HG03442 (cell line): Measurements from ENCODE around the gene ZC3H12C.
"Not testable (repeated sequence)": the region's sequence is repeated elsewhere in the genome, so short reads cannot be mapped to it uniquely, and the experiment has no call there.

Source experiments
- ATAC-seq: cut with Tn5 transposase; IDR thresholded peaks from one replicate; pipeline ENCODE4 v1.9.1; 2021; ENCODE audit warnings: mild to moderate bottlenecking, moderate library complexity; ENCODE audit not compliant: unreplicated experiment

The ZC3H12C gene

DNA sequence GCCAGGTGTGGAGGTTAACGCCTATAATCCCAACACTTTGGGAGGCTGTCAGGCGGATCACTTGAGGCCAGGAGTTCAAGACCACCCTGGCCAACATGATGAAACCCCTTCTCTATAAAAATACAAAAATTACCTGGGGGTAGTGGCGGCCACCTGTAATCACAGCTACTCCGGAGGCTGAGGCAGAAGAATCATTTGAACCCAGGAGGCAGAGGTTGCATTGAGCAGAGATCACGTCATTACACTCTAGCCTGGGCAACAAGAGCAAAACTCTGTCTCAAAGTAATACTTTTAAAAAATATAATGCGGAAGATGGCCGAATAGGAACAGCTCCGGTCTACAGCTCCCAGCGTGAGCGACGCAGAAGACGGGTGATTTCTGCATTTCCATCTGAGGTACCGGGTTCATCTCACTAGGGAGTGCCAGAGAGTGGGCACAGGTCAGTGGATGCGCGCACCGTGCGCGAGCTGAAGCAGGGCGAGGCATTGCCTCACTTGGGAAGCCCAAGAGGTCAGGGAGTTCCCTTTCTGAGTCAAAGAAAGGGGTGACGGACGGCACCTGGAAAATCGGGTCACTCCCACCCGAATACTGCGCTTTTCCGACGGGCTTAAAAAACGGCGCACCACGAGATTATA lies 115.6 kb downstream of the ZC3H12C start:
- not testable (repeated sequence) for ATAC-seq

DNA sequence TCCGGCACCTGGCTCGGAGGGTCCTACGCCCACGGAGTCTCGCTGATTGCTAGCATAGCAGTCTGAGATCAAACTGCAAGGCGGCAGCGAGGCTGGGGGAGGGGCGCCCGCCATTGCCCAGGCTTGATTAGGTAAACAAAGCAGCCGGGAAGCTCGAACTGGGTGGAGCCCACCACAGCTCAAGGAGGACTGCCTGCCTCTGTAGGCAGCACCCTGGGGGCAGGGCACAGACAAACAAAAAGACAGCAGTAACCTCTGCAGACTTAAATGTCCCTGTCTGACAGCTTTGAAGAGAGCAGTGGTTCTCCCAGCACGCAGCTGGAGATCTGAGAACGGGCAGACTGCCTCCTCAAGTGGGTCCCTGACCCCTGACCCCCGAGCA lies 116.1 kb downstream of the ZC3H12C start:
- not testable (repeated sequence) for ATAC-seq

DNA sequence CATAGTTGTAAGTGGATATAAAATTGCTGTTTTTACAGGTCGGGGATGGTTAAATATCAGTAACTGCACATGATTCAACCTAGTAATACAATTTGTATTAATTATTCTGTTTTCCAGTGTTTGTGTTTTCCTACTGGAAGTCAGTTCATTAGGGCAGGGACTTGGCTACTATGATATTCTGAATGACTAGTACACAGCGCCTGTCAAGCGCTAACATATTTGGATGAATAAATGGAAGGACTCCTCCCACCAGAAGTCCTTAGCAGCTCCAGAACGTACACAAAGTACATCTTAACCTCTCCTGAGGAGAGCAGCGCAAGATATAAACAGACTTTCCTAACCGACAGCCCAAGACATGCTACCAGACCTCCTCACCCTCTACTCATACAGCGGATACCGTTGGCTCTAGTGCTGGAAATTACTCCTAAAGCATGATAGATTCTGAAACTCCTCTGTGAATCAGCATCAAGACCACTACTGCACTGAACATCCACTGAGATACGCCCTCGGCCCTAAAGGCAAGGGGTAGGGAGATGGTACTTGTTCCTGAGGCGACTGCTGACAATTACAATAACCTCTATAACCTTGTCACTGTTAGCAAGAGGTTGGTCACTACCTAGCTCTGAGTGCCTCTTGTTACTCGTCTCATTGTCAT lies 124.2 kb downstream of the ZC3H12C start:
- ATAC-seq = no peak

DNA sequence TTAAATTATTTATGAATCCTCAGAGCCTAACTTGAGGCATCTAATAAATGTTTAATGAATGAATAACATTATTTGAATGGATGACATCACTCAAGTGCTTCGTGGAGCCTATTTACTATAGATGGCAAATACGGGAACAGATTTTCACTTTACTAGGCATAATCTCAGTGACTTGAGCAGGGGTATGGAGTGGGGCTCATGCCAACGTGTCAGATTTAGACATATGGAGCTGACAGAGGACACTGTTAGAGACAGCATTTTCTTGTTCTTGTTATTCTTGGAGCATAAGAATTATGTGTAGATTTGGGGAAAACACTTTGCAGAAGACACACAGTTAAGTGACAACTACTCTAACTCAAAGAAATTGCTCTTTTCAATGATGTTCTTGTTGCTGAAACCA lies 124.7 kb downstream of the ZC3H12C start:
- no peak for ATAC-seq

DNA sequence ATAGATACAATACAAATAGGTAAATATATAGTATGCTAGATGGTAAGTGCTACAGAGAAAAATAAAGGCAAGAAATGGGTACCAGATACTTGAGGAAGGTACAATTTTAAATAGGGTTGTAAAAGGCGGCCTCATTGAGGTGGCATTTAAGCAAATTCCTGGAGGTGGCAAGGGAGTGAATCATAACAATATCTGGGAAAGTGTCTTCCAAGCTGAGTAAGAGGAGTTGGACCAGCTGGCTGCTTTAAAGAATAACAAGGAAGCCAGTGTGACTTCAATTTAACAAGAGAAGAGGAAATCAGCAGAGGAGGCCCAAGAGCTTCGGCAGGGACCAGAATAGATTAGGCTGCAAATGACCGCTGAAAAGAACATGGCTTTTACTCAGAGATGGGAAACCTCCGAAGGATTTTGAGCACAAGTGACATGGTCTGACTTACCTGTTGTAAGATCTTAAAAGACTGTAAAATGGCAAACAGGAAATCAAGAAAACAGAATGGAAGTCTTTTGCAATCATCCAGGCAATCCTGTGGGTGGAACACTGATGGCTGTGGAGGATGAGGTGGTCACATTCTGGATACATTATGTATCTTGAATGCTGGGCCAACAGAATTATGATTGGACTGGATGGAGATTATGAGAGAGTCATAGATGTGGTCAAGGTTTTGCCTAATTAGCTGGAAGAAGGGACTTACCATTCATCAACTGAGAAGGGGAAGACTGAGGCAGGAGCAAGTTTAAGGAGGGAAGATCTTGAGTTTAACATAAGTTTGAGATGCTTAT lies 126.0 kb downstream of the ZC3H12C start:
- no peak for ATAC-seq
